CD4-positive, alpha-beta T cell treated with Interferon alpha-2 for 1 hour (primary cell): ENCODE results near the gene CLEC4F.

ENCODE experiments used
- DNase-seq, 2 donors: peaks; one replicate each; pipeline ENCODE4 v3.0.0-alpha.2; 2020 to 2022

CLEC4F gene

GRCh38 chr2:70820499-70820898, at the start of gene CLEC4F:
CLEC4F (minus strand) TSS chr2:70820599; CDS start chr2:70820523, 76 bp downstream.
- DNase-seq = no peak

GRCh38 chr2:70868970-70869369, 48.6 kb upstream of the CLEC4F start:
- no peak for DNase-seq

- DNase-seq = peak; percentile 66 to 71
Measured at GRCh38 chr2:70861777-70862625, 41.6 kb upstream of the CLEC4F start.

GRCh38 chr2:70855667-70856066, 35.3 kb upstream of the CLEC4F start:
- no peak for DNase-seq

- no peak for DNase-seq
Measured at GRCh38 chr2:70854411-70854810, 34.0 kb upstream of the CLEC4F start.

GRCh38 chr2:70852824-70853223, 32.4 kb upstream of the CLEC4F start:
- DNase-seq = no peak

- peak; percentile 40 to 49 for DNase-seq
Measured at GRCh38 chr2:70851704-70852103, 31.3 kb upstream of the CLEC4F start.

GRCh38 chr2:70850925-70851324, 30.5 kb upstream of the CLEC4F start:
- DNase-seq = no peak

- no peak for DNase-seq
Measured at GRCh38 chr2:70842401-70842800, 22.0 kb upstream of the CLEC4F start.

- DNase-seq = no peak
Measured at GRCh38 chr2:70837980-70838925, 17.9 kb upstream of the CLEC4F start.

GRCh38 chr2:70835643-70836042, 15.2 kb upstream of the CLEC4F start, which contains the start of gene CD207:
CD207 (minus strand) TSS chr2:70835816; CDS start chr2:70835776, 40 bp downstream.
- no peak for DNase-seq

GRCh38 chr2:70834881-70835280, 14.5 kb upstream of the CLEC4F start:
- DNase-seq = no peak

GRCh38 chr2:70834106-70834505, 13.7 kb upstream of the CLEC4F start:
- DNase-seq = no peak

- DNase-seq = no peak
Measured at GRCh38 chr2:70833246-70833645, 12.8 kb upstream of the CLEC4F start.

- no peak for DNase-seq
Measured at GRCh38 chr2:70832386-70832785, 12.0 kb upstream of the CLEC4F start.

GRCh38 chr2:70831861-70832260, 11.5 kb upstream of the CLEC4F start:
- no peak for DNase-seq

GRCh38 chr2:70830366-70830765, 10.0 kb upstream of the CLEC4F start:
- no peak for DNase-seq

- DNase-seq = no peak
Measured at GRCh38 chr2:70829916-70830315, 9.5 kb upstream of the CLEC4F start.

- no peak for DNase-seq
Measured at GRCh38 chr2:70828914-70829824, 8.8 kb upstream of the CLEC4F start.

GRCh38 chr2:70828115-70828514, 7.7 kb upstream of the CLEC4F start:
- DNase-seq = no peak

GRCh38 chr2:70827388-70827787, 7.0 kb upstream of the CLEC4F start:
- DNase-seq = no peak

GRCh38 chr2:70826696-70827350, 6.4 kb upstream of the CLEC4F start:
- DNase-seq = no peak
